Ovary (tissue), 9 donors: ENCODE measurements around the gene IFITM1. TPM values are rescaled to one million over a fixed set of nuclear protein-coding genes. Genes with fewer than 3 reads are reported as not detected.
A peak's percentile ranks its signal among the peaks of the same experiment; 100 is the strongest.

Source experiments
- DNase-seq, 5 donors: peaks; one replicate each; pipeline ENCODE4 v3.0.0-alpha.2; 2019 to 2020
- H3K27ac ChIP-seq, 2 donors: fragments of 200-600 bp; one replicate each; pipeline versions ENCODE4 v1.5.1 to v1.8.0; 2019 to 2022
- H3K27me3 ChIP-seq: fragments of 200-600 bp; one replicate; pipeline ENCODE4 v1.8.0; 2022
- H3K36me3 ChIP-seq: fragments of 200-600 bp; sonication (generic); one replicate; pipeline ENCODE4 v1.5.1; 2019
- H3K4me1 ChIP-seq: one replicate; pipeline ENCODE4 v1.8.1; 2013; ENCODE audit warnings: mild to moderate bottlenecking, moderate library complexity; ENCODE audit not compliant: insufficient read depth
- H3K4me3 ChIP-seq: fragments of 200-600 bp; sonication (generic); one replicate; pipeline ENCODE4 v1.5.1; 2017
- H3K9me3 ChIP-seq, 2 donors: fragments of 200-600 bp in 1 of 2; sonication (generic) in 1 of 2; one replicate each; pipeline versions ENCODE4 v1.5.1 to v1.8.1; 2013 to 2019; ENCODE audit warnings: mild to moderate bottlenecking in 1 of 2, moderate library complexity in 1 of 2
- CTCF ChIP-seq, 3 donors: fragments of 450-650 bp in 2 of 3; fragments of 200-600 bp in 1 of 3; IDR thresholded peaks; one replicate each; pipeline versions ENCODE4 v1.5.1 to v1.8.0; 2016 to 2022; ENCODE audit warnings: antibody characterized with exemption in 3 of 3, mild to moderate bottlenecking in 1 of 3
- EP300 ChIP-seq: sonication (generic); formaldehyde crosslinking; IDR thresholded peaks from one replicate; pipeline ENCODE4 v1.6.1; 2017; ENCODE audit warnings: antibody characterized with exemption
- POLR2A ChIP-seq: fragments of 450-650 bp; IDR thresholded peaks from one replicate; pipeline ENCODE4 v1.6.1; 2017; ENCODE audit warnings: antibody characterized with exemption, mild to moderate bottlenecking, moderate library complexity
- WGBS, 3 donors: extraction: QIAGEN DNeasy Blood & Tissue Kit in 1 of 3; methylation state at CpG; one replicate each; pipeline versions ENCODE4 v1.1.5 to v1.1.7; 2013 to 2017; 5-methylcytosine and 5-hydroxymethylcytosine counted together
- intact Hi-C, 4 donors: fragments of 100-400 bp; cut with DNase I; formaldehyde crosslinking; loops; one replicate each; pipeline versions ENCODE4 v1.11.0 to v1.15.1; 2022 to 2023
- polyA plus RNA-seq, 2 donors: library from polyadenylated mRNA; stranded (reverse); fragments of 200-250 nt in 1 of 2; fragments of 350-450 nt in 1 of 2; fragmentation: Illumina TruSeq in 1 of 2; extraction: RNeasy Lipid Tissue Mini Kit (QIAGEN cat#74804) in 1 of 2; gene quantifications; one replicate each; pipeline ENCODE4 v1.2.3, GENCODE V29; 2013 to 2014
- total RNA-seq, 7 donors: library from RNA; depleted of rRNA in 2 of 7; stranded (reverse); fragments of >200 nt in 2 of 7; fragmentation: NEBNext Ultra II Directional in 3 of 7; extraction: Animal tissue kit (Norgen Biotek cat#: 25700) in 3 of 7; gene quantifications; one replicate each; pipeline versions ENCODE4 v1.1.0 to v1.2.4, GENCODE V29; 2016 to 2023
- donor health status: DM: no; HTN: no; CAD: no; lungs with moderate emphysema.
- donor health status: DM: no; HTN: no; CAD: no.
- donor health status: Bipolar disorder and iron deficiency.
- donor health status: DM: yes; HTN: yes; CAD: no.
- donor health status: DM: no; HTN: no; CAD: no.
- donor health status: DM: yes; HTN: yes; CAD: no.

IFITM1 gene
- total and polyA plus RNA-seq, 9 donors: 211 to 760 (median 496) TPM

- no peak overlapping the region for H3K4me3 ChIP-seq
- H3K36me3 ChIP-seq: no peaks in the 10 kb centered on the region
- no peaks in the 10 kb centered on the region for H3K27me3 ChIP-seq
- intact Hi-C loops: loop anchor here in 3 of 4 donors (5.0 kb wide), 2 partner anchors 34 to 49 kb away; partner anchors contain the start of genes IFITM2 (in 3 of the 3) and IFITM3 (in 1 of the 3)
- peaks cover 14% of the 10 kb centered on the region for H3K4me1 ChIP-seq
- H3K9me3 ChIP-seq: no peaks in the 10 kb centered on the region
- H3K27ac ChIP-seq: no peak overlapping the region
- TF ChIP-seq EP300: no peak
- no peak for TF ChIP-seq POLR2A
- no peak for TF ChIP-seq CTCF (IDR thresholded peaks at IDR 0.05)
- 68 to 77% (median 70%) methylated on average over 6 of the region's 6 CpGs for WGBS, 3 donors
- DNase-seq: peak in 2 of 5 donors; percentile 7 to 9
Observed at GRCh38 chr11:356610-357009, 42.8 kb downstream of the IFITM1 start.

DNA sequence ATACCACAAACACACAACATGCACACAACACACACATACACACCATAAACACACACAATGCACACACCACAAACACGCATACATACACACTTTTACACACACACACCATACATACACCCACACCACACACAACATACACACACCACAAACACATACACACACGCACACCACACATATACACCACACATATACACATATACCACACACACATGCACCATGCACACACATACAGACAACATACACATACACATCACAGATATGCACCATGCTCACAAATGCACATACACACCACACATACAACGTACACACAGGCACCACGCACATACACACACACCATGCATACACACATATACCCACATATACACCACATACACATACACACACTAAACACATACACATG lies 43.7 kb downstream of the IFITM1 start:
- no peaks in the 10 kb centered on the region for H3K27me3 ChIP-seq
- WGBS, 3 donors: 81 to 91% (median 86%) methylated on average over 4 of the region's 4 CpGs
- peaks cover 12% of the 10 kb centered on the region for H3K4me1 ChIP-seq
- no peaks in the 10 kb centered on the region for H3K36me3 ChIP-seq
- TF ChIP-seq EP300 (no peak), CTCF (IDR thresholded peaks at IDR 0.05) (no peak), POLR2A (no peak)
- intact Hi-C loops: loop anchor here in 3 of 4 donors (5.0 kb wide), 2 partner anchors 35 to 50 kb away; partner anchors contain the start of genes IFITM2 (in 3 of the 3) and IFITM3 (in 1 of the 3)
- H3K27ac ChIP-seq: no peak overlapping the region
- H3K9me3 ChIP-seq: no peaks in the 10 kb centered on the region
- DNase-seq: peak in 1 of 5 donors; percentile 1
- no peak overlapping the region for H3K4me3 ChIP-seq

GRCh38 chr11:358129-358800 lies 44.4 kb downstream of the IFITM1 start:
- intact Hi-C loops: loop anchor here in 3 of 4 donors (5.0 kb wide), 2 partner anchors 36 to 51 kb away; partner anchors contain the start of genes IFITM2 (in 3 of the 3) and IFITM3 (in 1 of the 3)
- Histone ChIP-seq H3K36me3 (no peaks in the 10 kb centered on the region), H3K27me3 (no peaks in the 10 kb centered on the region), H3K4me3 (no peak overlapping the region), H3K9me3 (no peaks in the 10 kb centered on the region), H3K4me1 (peaks cover 10% of the 10 kb centered on the region), H3K27ac (no peak overlapping the region)
- TF ChIP-seq POLR2A: no peak
- TF ChIP-seq CTCF (IDR thresholded peaks at IDR 0.05): no peak
- TF ChIP-seq EP300: no peak
- WGBS, 3 donors: 26 to 62% (median 40%) methylated on average over 34 of the region's 34 CpGs
- DNase-seq: peak in 1 of 5 donors; percentile 21

- Histone ChIP-seq H3K36me3 (no peaks in the 10 kb centered on the region), H3K27me3 (no peaks in the 10 kb centered on the region), H3K4me1 (peaks cover 7% of the 10 kb centered on the region), H3K27ac (no peak overlapping the region), H3K9me3 (no peaks in the 10 kb centered on the region), H3K4me3 (no peak overlapping the region)
- no peak for TF ChIP-seq CTCF (IDR thresholded peaks at IDR 0.05)
- no peak for TF ChIP-seq EP300
- no peak for TF ChIP-seq POLR2A
- intact Hi-C loops: loop anchor here in 3 of 4 donors (5.0 kb wide), 2 partner anchors 37 to 52 kb away; partner anchors contain the start of genes IFITM2 (in 3 of the 3) and IFITM3 (in 1 of the 3)
- peak in 1 of 5 donors; percentile 15 for DNase-seq
- WGBS, 3 donors: 64 to 80% (median 65%) methylated on average over 5 of the region's 5 CpGs
Observed at GRCh38 chr11:359181-359714, 45.4 kb downstream of the IFITM1 start.
